ENCODE results near the gene GRSF1.

DNA sequence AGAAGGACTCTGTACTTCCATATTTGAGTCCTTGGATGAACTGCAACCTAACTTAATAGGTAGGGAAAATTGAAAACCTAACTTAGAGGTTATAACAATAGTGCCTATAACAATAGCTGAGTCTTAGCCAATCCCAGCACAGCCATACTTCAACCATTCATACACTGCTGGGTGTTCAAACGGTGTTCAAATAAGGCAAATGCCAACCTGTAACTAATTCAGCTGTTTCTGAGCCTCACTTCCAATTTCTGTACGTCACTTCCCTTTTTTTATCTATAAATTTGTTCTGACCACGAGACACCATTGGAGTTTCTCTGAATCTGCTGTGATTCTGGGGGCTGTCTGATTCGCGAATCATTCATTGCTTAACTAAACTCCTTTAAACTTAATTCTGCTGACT is 9.6 kb upstream of the GRSF1 start:
- TF ChIP-seq, protein P1, sequence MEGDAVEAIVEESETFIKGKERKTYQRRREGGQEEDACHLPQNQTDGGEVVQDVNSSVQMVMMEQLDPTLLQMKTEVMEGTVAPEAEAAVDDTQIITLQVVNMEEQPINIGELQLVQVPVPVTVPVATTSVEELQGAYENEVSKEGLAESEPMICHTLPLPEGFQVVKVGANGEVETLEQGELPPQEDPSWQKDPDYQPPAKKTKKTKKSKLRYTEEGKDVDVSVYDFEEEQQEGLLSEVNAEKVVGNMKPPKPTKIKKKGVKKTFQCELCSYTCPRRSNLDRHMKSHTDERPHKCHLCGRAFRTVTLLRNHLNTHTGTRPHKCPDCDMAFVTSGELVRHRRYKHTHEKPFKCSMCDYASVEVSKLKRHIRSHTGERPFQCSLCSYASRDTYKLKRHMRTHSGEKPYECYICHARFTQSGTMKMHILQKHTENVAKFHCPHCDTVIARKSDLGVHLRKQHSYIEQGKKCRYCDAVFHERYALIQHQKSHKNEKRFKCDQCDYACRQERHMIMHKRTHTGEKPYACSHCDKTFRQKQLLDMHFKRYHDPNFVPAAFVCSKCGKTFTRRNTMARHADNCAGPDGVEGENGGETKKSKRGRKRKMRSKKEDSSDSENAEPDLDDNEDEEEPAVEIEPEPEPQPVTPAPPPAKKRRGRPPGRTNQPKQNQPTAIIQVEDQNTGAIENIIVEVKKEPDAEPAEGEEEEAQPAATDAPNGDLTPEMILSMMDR (IDR thresholded peaks at IDR 0.05), result no peak
- TF ChIP-seq POLR2AphosphoS5 (IDR thresholded peaks at IDR 0.05), result no peak

All from prostate gland (tissue), 2 donors.